Measurements from ENCODE around the gene DCDC1. TPM values are rescaled to one million over a fixed set of nuclear protein-coding genes. Genes with fewer than 3 reads are reported as not detected.

DCDC1 gene
- total RNA-seq, 1 donor from 2014 or later: 0.44 TPM

DNA sequence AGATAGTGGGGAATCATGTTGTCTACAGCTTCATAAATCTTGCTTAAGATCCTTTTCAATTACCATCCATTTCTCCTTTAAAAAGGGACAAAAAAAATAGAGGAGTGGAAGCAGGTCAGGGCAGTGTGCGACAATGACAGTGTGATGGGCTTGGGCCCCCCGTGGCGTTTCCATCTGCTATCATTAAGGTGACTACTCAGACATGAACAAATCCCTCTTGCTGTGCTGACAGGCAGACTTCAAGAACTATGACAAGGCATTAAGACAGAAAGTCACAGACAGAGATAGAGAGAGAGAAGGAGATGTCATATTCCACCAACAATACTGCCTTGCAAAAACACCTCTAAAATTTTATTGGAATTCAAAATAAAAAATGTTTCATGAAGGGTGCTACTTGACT lies 263.2 kb downstream of the DCDC1 start:
- Mint-ChIP-seq H3K27ac (ENCODE audit: unreplicated experiment) (no peak overlapping the region), H3K4me1 (ENCODE audit: unreplicated experiment) (no peaks in the 10 kb centered on the region), H3K36me3 (ENCODE audit: low read depth, unreplicated experiment) (no peaks in the 10 kb centered on the region), H3K4me3 (ENCODE audit: unreplicated experiment) (no peak overlapping the region), H3K27me3 (ENCODE audit: unreplicated experiment) (no peaks in the 10 kb centered on the region), H3K9me3 (ENCODE audit: unreplicated experiment) (no peaks in the 10 kb centered on the region)
- TF ChIP-seq, protein P1, sequence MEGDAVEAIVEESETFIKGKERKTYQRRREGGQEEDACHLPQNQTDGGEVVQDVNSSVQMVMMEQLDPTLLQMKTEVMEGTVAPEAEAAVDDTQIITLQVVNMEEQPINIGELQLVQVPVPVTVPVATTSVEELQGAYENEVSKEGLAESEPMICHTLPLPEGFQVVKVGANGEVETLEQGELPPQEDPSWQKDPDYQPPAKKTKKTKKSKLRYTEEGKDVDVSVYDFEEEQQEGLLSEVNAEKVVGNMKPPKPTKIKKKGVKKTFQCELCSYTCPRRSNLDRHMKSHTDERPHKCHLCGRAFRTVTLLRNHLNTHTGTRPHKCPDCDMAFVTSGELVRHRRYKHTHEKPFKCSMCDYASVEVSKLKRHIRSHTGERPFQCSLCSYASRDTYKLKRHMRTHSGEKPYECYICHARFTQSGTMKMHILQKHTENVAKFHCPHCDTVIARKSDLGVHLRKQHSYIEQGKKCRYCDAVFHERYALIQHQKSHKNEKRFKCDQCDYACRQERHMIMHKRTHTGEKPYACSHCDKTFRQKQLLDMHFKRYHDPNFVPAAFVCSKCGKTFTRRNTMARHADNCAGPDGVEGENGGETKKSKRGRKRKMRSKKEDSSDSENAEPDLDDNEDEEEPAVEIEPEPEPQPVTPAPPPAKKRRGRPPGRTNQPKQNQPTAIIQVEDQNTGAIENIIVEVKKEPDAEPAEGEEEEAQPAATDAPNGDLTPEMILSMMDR (IDR thresholded peaks at IDR 0.05; ENCODE audit: unreplicated experiment): no peak
- no peak for DNase-seq (ENCODE audit: low spot score)

DNA sequence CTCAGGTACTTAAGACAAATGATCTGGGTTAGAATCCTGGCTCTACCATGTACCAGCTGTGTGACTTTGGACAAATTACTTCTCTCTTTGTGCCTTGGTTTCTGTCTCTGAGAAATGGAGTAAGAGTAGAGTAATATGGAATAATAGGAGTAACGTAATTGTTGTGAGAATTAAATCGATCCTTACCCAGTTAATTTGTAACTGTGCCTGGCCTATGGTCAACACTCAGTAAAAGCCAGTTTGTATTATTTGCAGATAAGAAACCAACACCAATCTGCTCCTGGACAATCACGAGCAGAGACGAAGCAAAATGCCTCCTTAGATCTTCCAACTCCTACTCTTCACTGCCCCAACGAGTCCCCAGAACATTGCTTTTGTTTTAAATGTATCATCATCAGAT lies 266.7 kb downstream of the DCDC1 start:
- Mint-ChIP-seq H3K4me3 (ENCODE audit: unreplicated experiment) (no peak overlapping the region), H3K27me3 (ENCODE audit: unreplicated experiment) (no peaks in the 10 kb centered on the region), H3K36me3 (ENCODE audit: low read depth, unreplicated experiment) (no peaks in the 10 kb centered on the region), H3K4me1 (ENCODE audit: unreplicated experiment) (no peaks in the 10 kb centered on the region), H3K27ac (ENCODE audit: unreplicated experiment) (no peak overlapping the region), H3K9me3 (ENCODE audit: unreplicated experiment) (no peaks in the 10 kb centered on the region)
- TF ChIP-seq, protein P1 (IDR thresholded peaks at IDR 0.05; ENCODE audit: unreplicated experiment): no peak
- DNase-seq (ENCODE audit: low spot score): no peak

DNA sequence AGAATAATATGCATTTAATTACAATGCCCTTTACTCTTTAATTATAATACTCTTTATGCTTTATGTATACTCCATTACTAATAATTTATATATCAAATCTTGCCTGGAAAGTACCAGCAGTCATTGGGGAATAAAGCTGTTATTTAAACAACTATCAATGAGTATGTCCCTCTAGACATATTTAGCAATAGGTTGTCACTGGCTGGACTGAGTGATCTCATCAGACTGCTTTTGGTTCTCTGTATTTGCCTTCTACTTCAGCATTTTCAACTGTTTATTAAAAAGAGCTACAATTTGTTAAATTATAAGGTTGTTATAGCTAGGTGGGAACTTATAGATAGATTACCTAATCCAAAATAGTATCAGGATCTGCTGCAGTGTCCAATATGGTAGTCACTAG lies 267.2 kb downstream of the DCDC1 start:
- Mint-ChIP-seq H3K4me1 (ENCODE audit: unreplicated experiment) (no peaks in the 10 kb centered on the region), H3K9me3 (ENCODE audit: unreplicated experiment) (no peaks in the 10 kb centered on the region), H3K27ac (ENCODE audit: unreplicated experiment) (no peak overlapping the region), H3K4me3 (ENCODE audit: unreplicated experiment) (no peak overlapping the region), H3K27me3 (ENCODE audit: unreplicated experiment) (no peaks in the 10 kb centered on the region), H3K36me3 (ENCODE audit: low read depth, unreplicated experiment) (no peaks in the 10 kb centered on the region)
- TF ChIP-seq, protein P1 (IDR thresholded peaks at IDR 0.05; ENCODE audit: unreplicated experiment): no peak
- no peak for DNase-seq (ENCODE audit: low spot score)

DNA sequence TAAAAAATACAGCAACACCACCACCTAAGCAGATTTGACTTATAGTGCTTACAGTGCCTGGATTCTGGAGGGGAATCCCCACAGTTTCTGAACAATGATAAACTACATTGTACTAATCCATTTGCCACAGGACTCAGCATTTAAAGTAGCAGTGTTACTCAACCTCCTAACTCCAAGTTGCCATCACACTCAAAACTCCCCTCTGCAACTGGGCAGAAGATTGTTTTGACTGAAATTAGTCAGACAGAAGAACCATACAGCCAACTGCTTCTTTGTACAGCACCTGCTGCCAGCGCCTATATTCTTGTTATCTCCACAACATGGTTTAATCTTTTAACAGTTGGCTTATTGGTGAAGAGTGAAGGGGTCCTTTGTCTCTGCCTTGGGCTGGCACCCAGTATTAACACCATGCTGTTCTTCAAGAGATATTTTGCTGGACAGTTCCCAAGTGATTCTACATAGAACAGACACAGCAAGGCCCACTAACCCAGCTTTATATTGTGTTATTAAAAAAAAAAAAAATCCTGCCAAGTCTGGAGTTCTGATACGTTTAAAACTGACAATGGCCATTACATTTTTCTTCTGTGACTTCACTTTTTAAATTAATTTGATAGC lies 273.2 kb downstream of the DCDC1 start:
- no peaks in the 10 kb centered on the region for H3K36me3 Mint-ChIP-seq (ENCODE audit: low read depth, unreplicated experiment)
- H3K27me3 Mint-ChIP-seq (ENCODE audit: unreplicated experiment): no peaks in the 10 kb centered on the region
- no peak overlapping the region for H3K4me3 Mint-ChIP-seq (ENCODE audit: unreplicated experiment)
- TF ChIP-seq, protein P1 (IDR thresholded peaks at IDR 0.05; ENCODE audit: unreplicated experiment): no peak
- no peaks in the 10 kb centered on the region for H3K9me3 Mint-ChIP-seq (ENCODE audit: unreplicated experiment)
- H3K27ac Mint-ChIP-seq (ENCODE audit: unreplicated experiment): no peak overlapping the region
- no peak for DNase-seq (ENCODE audit: low spot score)
- H3K4me1 Mint-ChIP-seq (ENCODE audit: unreplicated experiment): no peaks in the 10 kb centered on the region

DNA sequence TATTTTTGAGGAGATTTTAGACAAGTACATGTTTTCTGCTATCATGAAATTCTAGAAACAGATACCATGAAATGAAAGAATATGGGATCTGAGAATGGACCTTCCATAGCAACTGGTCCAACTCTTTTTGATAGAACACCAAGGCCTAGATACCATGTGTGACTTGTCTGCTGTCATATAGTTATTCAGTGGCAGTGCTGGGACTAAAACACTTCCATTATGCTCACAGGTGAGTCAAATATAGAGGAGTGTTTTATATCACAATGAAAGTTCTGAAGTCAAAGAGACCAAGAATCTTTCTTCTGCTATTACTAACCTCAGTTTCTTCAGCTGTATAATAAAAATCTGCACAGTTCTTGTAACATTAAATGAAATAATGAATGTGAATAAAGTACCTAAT lies 276.9 kb downstream of the DCDC1 start:
- Mint-ChIP-seq H3K4me1 (ENCODE audit: unreplicated experiment) (no peaks in the 10 kb centered on the region), H3K27ac (ENCODE audit: unreplicated experiment) (no peak overlapping the region), H3K9me3 (ENCODE audit: unreplicated experiment) (no peaks in the 10 kb centered on the region), H3K36me3 (ENCODE audit: low read depth, unreplicated experiment) (no peaks in the 10 kb centered on the region), H3K4me3 (ENCODE audit: unreplicated experiment) (no peak overlapping the region), H3K27me3 (ENCODE audit: unreplicated experiment) (no peaks in the 10 kb centered on the region)
- TF ChIP-seq, protein P1 (IDR thresholded peaks at IDR 0.05; ENCODE audit: unreplicated experiment): no peak
- no peak for DNase-seq (ENCODE audit: low spot score)
